CD4-positive, alpha-beta T cell (primary cell): ENCODE measurements around the gene HSD17B1. TPM values are rescaled to one million over a fixed set of nuclear protein-coding genes. Genes with fewer than 3 reads are reported as not detected.

Source experiments
- ATAC-seq: fragments of 200-7000 bp; cut with Tn5 transposase; one replicate; pipeline ENCODE4 v1.10.0; 2022; ENCODE audit warnings: mild to moderate bottlenecking; ENCODE audit not compliant: poor library complexity
- CTCF ChIA-PET: fragments of 350-600 bp; sonication (Branson Sonifier 250); formaldehyde crosslinking; loops from one replicate; lab custom pipeline; 2021; ENCODE audit warnings: antibody characterized with exemption, inconsistent platforms; lab: Charles Lee
- POLR2A ChIA-PET: fragments of 350-600 bp; sonication (Branson Sonifier 250); formaldehyde crosslinking; loops from one replicate; lab custom pipeline; 2021; ENCODE audit warnings: antibody characterized with exemption, inconsistent platforms; lab: Charles Lee
- DNase-seq, 14 experiments: peaks; one replicate each; pipeline ENCODE4 v3.0.0-alpha.2; 2013 to 2020; ENCODE audit warnings: mixed read lengths in 2 of 14
- H3K27ac ChIP-seq, 2 donors: one replicate each; pipeline versions ENCODE4 v1.5.1 to v1.7.0; 2013; ENCODE audit warnings: low read length in 2 of 2, low read depth in 1 of 2, mild to moderate bottlenecking in 1 of 2
- H3K27me3 ChIP-seq, 2 experiments: 1 replicate in 1 of 2; 2 replicates in 1 of 2; pipeline versions ENCODE4 v1.6.1 to v1.7.0; 2013; ENCODE audit warnings: low read length in 2 of 2, control low read depth in 1 of 2, mild to moderate bottlenecking in 1 of 2, moderate library complexity in 1 of 2; ENCODE audit not compliant: insufficient read depth in 2 of 2, control insufficient read depth in 1 of 2
- H3K36me3 ChIP-seq: one replicate; pipeline ENCODE4 v1.6.1; 2013; ENCODE audit warnings: low read length, control low read depth; ENCODE audit not compliant: insufficient read depth
- H3K4me1 ChIP-seq: one replicate; pipeline ENCODE4 v1.6.1; 2013; ENCODE audit warnings: low read length, control low read depth; ENCODE audit not compliant: insufficient read depth
- H3K4me3 ChIP-seq: one replicate; pipeline ENCODE4 v1.5.1; 2013; ENCODE audit warnings: mild to moderate bottlenecking, low read length, moderate library complexity
- H3K9me3 ChIP-seq, 2 experiments: 1 replicate in 1 of 2; 2 replicates in 1 of 2; pipeline versions ENCODE4 v1.6.1 to v1.7.0; 2013; ENCODE audit warnings: low read length in 2 of 2, mild to moderate bottlenecking in 2 of 2, control low read depth in 1 of 2, moderate library complexity in 1 of 2; ENCODE audit not compliant: control insufficient read depth in 1 of 2, insufficient read depth in 1 of 2
- H3K27ac Mint-ChIP-seq: one replicate; pipeline ENCODE4 v1.8.0; 2020; ENCODE audit warnings: mixed read lengths
- H3K27me3 Mint-ChIP-seq: one replicate; pipeline ENCODE4 v1.8.0; 2021; ENCODE audit warnings: mixed read lengths
- H3K36me3 Mint-ChIP-seq: one replicate; pipeline ENCODE4 v1.8.0; 2021; ENCODE audit warnings: low read depth, mixed read lengths
- H3K4me1 Mint-ChIP-seq: one replicate; pipeline ENCODE4 v1.8.0; 2021; ENCODE audit warnings: low read depth, mixed read lengths
- H3K4me3 Mint-ChIP-seq: one replicate; pipeline ENCODE4 v1.8.0; 2020; ENCODE audit warnings: mild to moderate bottlenecking, mixed read lengths
- H3K9me3 Mint-ChIP-seq: one replicate; pipeline ENCODE4 v1.8.0; 2020; ENCODE audit warnings: mixed read lengths
- intact Hi-C, 2 experiments: fragments of 100-400 bp; cut with DNase I in 1 of 2; cut with micrococcal nuclease in 1 of 2; formaldehyde crosslinking; loops; one replicate each; pipeline versions ENCODE4 v1.15.1 to v1.9.0; 2023 to 2025; cut with DNase I, micrococcal nuclease
- microRNA-seq: library from miRNA; unstranded; fragments of <30 nt; microRNA quantifications from one replicate; pipeline ENCODE4 v1.2.0, GENCODE V29; 2021; ENCODE audit warnings: borderline microRNAs expressed, borderline replicate concordance
- total RNA-seq, 174 experiments: library from RNA in 2 of 174; stranded (reverse) in 2 of 174; gene quantifications; one replicate each; pipeline ENCODE4 v1.2.3 and lab custom pipeline; 2021 to 2026
- TF ChIP-seq, protein P1 (sequence below): fragments of 200-600 bp; IDR thresholded peaks from one replicate; pipeline ENCODE4 v1.8.0; 2022; ENCODE audit warnings: antibody characterized with exemption, mild to moderate bottlenecking

The HSD17B1 gene
- total RNA-seq, 2 experiments from 2014 or later, result 0.80 to 0.81 TPM

DNA sequence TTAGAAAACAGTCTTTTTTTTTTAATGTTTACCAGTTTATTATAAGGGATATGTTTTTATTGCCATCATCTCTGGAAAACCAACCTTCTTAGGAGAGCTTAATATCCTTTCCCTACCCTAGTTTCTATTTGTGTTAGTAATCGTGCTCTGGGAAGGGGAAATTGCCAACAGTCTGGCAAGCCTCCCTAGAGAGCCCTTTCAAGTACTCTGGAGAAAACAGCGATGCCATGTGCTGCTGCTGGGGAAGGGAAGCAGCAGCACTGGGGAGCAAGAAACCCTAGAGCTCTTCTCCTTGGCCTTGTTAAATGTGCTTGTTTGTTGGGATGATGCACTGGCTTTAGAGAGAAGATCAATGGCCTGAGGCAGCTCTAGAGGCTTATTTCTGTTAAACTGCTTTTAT, 46.2 kb downstream of the HSD17B1 start:
- CTCF ChIA-PET, result interaction anchor here (0.6 to 0.9 kb wide), 3 partner anchors 20 to 184 kb away, joined by 3 read pairs; no protein-coding TSS in a partner anchor
- Mint-ChIP-seq H3K4me1 (peaks cover 41% of the 10 kb centered on the region), H3K36me3 (peaks cover 56% of the 10 kb centered on the region)

DNA sequence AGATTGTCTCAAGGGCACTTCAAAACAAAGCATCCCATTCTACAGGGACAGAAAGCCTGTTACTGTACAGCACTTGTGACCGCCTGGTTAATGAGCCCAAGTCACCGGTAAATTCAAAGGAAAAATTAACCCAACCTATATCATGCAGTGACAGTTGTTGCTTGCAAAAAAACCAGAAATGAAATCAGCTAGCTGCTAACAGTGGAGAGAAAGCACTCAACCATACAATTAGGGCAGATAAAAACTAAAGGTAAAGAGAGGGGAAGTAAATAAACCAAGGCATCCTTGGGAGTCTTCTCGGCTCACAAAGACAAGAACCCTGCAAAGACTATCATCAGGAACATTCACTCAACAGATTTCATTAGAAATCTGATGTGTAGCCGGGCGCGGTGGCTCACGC, 50.6 kb downstream of the HSD17B1 start:
- H3K4me1 ChIP-seq, result peaks cover 56% of the 10 kb centered on the region
- Mint-ChIP-seq H3K27ac (no peak overlapping the region), H3K36me3 (peaks cover 71% of the 10 kb centered on the region), H3K9me3 (no peaks in the 10 kb centered on the region), H3K4me1 (peaks cover 74% of the 10 kb centered on the region), H3K4me3 (no peak overlapping the region), H3K27me3 (no peaks in the 10 kb centered on the region)
- no peak overlapping the region for H3K4me3 ChIP-seq
- ATAC-seq (no peak), DNase-seq (no peak)
- no peaks in the 10 kb centered on the region for H3K9me3 ChIP-seq
- no peak overlapping the region for H3K27ac ChIP-seq
- H3K27me3 ChIP-seq, result no peaks in the 10 kb centered on the region
- ChIA-PET CTCF (no interaction called here), POLR2A (no interaction called here)
- H3K36me3 ChIP-seq, result peaks cover 36% of the 10 kb centered on the region
- intact Hi-C loops, result no loop called here
- TF ChIP-seq, protein P1, sequence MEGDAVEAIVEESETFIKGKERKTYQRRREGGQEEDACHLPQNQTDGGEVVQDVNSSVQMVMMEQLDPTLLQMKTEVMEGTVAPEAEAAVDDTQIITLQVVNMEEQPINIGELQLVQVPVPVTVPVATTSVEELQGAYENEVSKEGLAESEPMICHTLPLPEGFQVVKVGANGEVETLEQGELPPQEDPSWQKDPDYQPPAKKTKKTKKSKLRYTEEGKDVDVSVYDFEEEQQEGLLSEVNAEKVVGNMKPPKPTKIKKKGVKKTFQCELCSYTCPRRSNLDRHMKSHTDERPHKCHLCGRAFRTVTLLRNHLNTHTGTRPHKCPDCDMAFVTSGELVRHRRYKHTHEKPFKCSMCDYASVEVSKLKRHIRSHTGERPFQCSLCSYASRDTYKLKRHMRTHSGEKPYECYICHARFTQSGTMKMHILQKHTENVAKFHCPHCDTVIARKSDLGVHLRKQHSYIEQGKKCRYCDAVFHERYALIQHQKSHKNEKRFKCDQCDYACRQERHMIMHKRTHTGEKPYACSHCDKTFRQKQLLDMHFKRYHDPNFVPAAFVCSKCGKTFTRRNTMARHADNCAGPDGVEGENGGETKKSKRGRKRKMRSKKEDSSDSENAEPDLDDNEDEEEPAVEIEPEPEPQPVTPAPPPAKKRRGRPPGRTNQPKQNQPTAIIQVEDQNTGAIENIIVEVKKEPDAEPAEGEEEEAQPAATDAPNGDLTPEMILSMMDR, result no peak

More for the DNA sequence above, 46.2 kb downstream of the HSD17B1 start:
- Histone ChIP-seq H3K4me1 (peaks cover 29% of the 10 kb centered on the region), H3K36me3 (peaks cover 41% of the 10 kb centered on the region), H3K9me3 (no peaks in the 10 kb centered on the region), H3K4me3 (no peak overlapping the region), H3K27me3 (no peaks in the 10 kb centered on the region), H3K27ac (no peak overlapping the region)
- intact Hi-C loops, result no loop called here
- Mint-ChIP-seq H3K4me3 (no peak overlapping the region), H3K9me3 (no peaks in the 10 kb centered on the region), H3K27me3 (no peaks in the 10 kb centered on the region), H3K27ac (peak overlapping the region; percentile 9)
- ATAC-seq, result no peak
- POLR2A ChIA-PET, result interaction anchor here (1.8 kb wide), 1 partner anchor 10 kb away, joined by 10 read pairs; the partner anchor contains the start of genes RETREG3 and TUBG1
- TF ChIP-seq, protein P1, result no peak
- DNase-seq, result no peak

Small RNA genes within 50 kb of the gene (microRNA-seq; reads per million reads assigned to microRNA genes)
- not detected for gene MIR5010

Other genes starting within 250 kb of the HSD17B1 start
- gene STAT3, start 164.5 kb upstream of the HSD17B1 start, total RNA-seq, result 100 to 1,000 TPM; 315 to 319 TPM
- gene CAVIN1, start 129.7 kb upstream of the HSD17B1 start, total RNA-seq, result under 1 TPM; 0.14 to 0.16 TPM
- 10 to 100 TPM; 10.4 to 14.4 TPM for gene ATP6V0A1, start 94.0 kb upstream of the HSD17B1 start, total RNA-seq
- 1 to 10 TPM; 7.8 TPM for gene NAGLU, start 16.7 kb upstream of the HSD17B1 start, total RNA-seq
- gene COASY, start 9.2 kb downstream of the HSD17B1 start, total RNA-seq, result 10 to 100 TPM; 37.8 to 40.7 TPM
- gene MLX, start 14.2 kb downstream of the HSD17B1 start, total RNA-seq, result 10 to 100 TPM; 29.2 to 32.1 TPM
- 1 to 10 TPM; 2.6 to 3.4 TPM for gene PSMC3IP, start 24.8 kb downstream of the HSD17B1 start, total RNA-seq
- gene RETREG3, start 56.5 kb downstream of the HSD17B1 start, total RNA-seq, result 10 to 100 TPM; 46.7 to 48.7 TPM
- 1 to 10 TPM; 7.3 to 8.5 TPM for gene TUBG1, start 56.8 kb downstream of the HSD17B1 start, total RNA-seq
- 1 to 10 TPM; 9.0 to 9.7 TPM for gene TUBG2, start 106.4 kb downstream of the HSD17B1 start, total RNA-seq
- gene PLEKHH3, start 124.1 kb downstream of the HSD17B1 start, total RNA-seq, result 1 to 10 TPM in 1 of 2 experiments, under 1 TPM in 1; 0.60 to 1.1 TPM
- gene CCR10, start 128.9 kb downstream of the HSD17B1 start, total RNA-seq, result 1 to 10 TPM; 1.5 to 2.4 TPM
- gene CNTNAP1, start 129.6 kb downstream of the HSD17B1 start, total RNA-seq, result 1 to 10 TPM; 4.4 to 4.5 TPM
- 10 to 100 TPM; 73.3 to 76.1 TPM for gene EZH1, start 192.1 kb downstream of the HSD17B1 start, total RNA-seq
- gene RAMP2, start 208.3 kb downstream of the HSD17B1 start, total RNA-seq, result not detected
- gene VPS25, start 220.5 kb downstream of the HSD17B1 start, total RNA-seq, result 10 to 100 TPM; 40.6 to 45.7 TPM
- gene WNK4, start 227.7 kb downstream of the HSD17B1 start, total RNA-seq, result under 1 TPM; 0.42 to 0.74 TPM
- gene COA3, start 245.8 kb downstream of the HSD17B1 start, total RNA-seq, result 1 to 10 TPM; 4.0 to 4.5 TPM
- not detected for gene CNTD1, start 245.9 kb downstream of the HSD17B1 start, total RNA-seq